Right lobe of liver (tissue), 4 donors: ENCODE data around the gene RAB11FIP4.

Experiments used
- CTCF ChIP-seq, 4 donors: fragments of 200-600 bp in 3 of 4; fragments of 450-650 bp in 1 of 4; IDR thresholded peaks; one replicate each; pipeline versions ENCODE4 v1.5.1 to v1.8.0; 2016 to 2022; ENCODE audit warnings: antibody characterized with exemption in 4 of 4, mild to moderate bottlenecking in 2 of 4
- POLR2A ChIP-seq: fragments of 450-650 bp; IDR thresholded peaks from one replicate; pipeline ENCODE4 v1.6.1; 2017; ENCODE audit warnings: antibody characterized with exemption, mild to moderate bottlenecking
- donor health status: DM: no; HTN: no; CAD: no.
- donor health status: DM: no; HTN: no; CAD: no.
- donor health status: DM: no; HTN: yes; CAD: no.

GRCh38 chr17:31418773-31419350, 27.4 kb downstream of the RAB11FIP4 start:
- TF ChIP-seq POLR2A = no peak
- TF ChIP-seq CTCF (IDR thresholded peaks at IDR 0.05) = no peak
